Adrenal gland (tissue), 12 donors: ENCODE data around the gene BLVRB. TPM values are rescaled to one million over a fixed set of nuclear protein-coding genes. Genes with fewer than 3 reads are reported as not detected.

Experiments used
- DNase-seq, 7 donors: peaks; one replicate each; pipeline ENCODE4 v3.0.0-alpha.2; 2019 to 2020
- H3K27ac ChIP-seq, 5 donors: fragments of 200-600 bp; sonication (generic) in 4 of 5; 1 replicate in 3 of 5; 2 replicates in 2 of 5; pipeline versions ENCODE4 v1.5.1 to v1.8.0; 2016 to 2020; ENCODE audit warnings: mild to moderate bottlenecking in 1 of 5
- H3K27me3 ChIP-seq: fragments of 200-600 bp; 2 replicates; pipeline ENCODE4 v1.8.0; 2021
- H3K36me3 ChIP-seq, 2 donors: fragments of 200-600 bp; replicated peaks in 1 of 2; 1 replicate in 1 of 2; 2 replicates in 1 of 2; pipeline versions ENCODE4 v1.5.1 to v1.8.0; 2018 to 2022
- H3K4me1 ChIP-seq, 2 donors: fragments of 200-600 bp; replicated peaks in 1 of 2; 1 replicate in 1 of 2; 2 replicates in 1 of 2; pipeline versions ENCODE4 v1.5.1 to v1.8.0; 2018 to 2021
- H3K4me3 ChIP-seq, 4 donors: fragments of 200-600 bp; sonication (generic) in 3 of 4; one replicate each; pipeline ENCODE4 v1.5.1; 2016 to 2018
- H3K9me3 ChIP-seq, 3 donors: fragments of 200-600 bp; sonication (generic) in 1 of 3; replicated peaks in 1 of 3; 1 replicate in 2 of 3; 2 replicates in 1 of 3; pipeline versions ENCODE4 v1.5.1 to v1.8.0; 2016 to 2021
- POLR2A ChIP-seq, 2 donors: fragments of 450-650 bp; IDR thresholded peaks; one replicate each; pipeline ENCODE4 v1.6.1; 2017; ENCODE audit warnings: antibody characterized with exemption in 2 of 2, mild to moderate bottlenecking in 2 of 2, moderate library complexity in 1 of 2
- WGBS, 4 donors: extraction: QIAGEN DNeasy Blood & Tissue Kit in 2 of 4; methylation state at CpG; one replicate each; pipeline versions ENCODE4 v1.1.5 to v1.1.7; 2013 to 2017; 5-methylcytosine and 5-hydroxymethylcytosine counted together
- intact Hi-C, 2 donors: fragments of 100-400 bp; cut with DNase I; formaldehyde crosslinking; loops; one replicate each; pipeline versions ENCODE4 v1.14.1 to v1.15.0; 2022 to 2023
- polyA plus RNA-seq, 3 donors: library from polyadenylated mRNA; stranded (reverse); fragments of 200-250 nt in 2 of 3; fragments of 350-450 nt in 1 of 3; fragmentation: Illumina TruSeq in 1 of 3; extraction: RNeasy Lipid Tissue Mini Kit (QIAGEN cat#74804) in 1 of 3; gene quantifications; one replicate each; pipeline ENCODE4 v1.2.3, GENCODE V29; 2013 to 2014
- total RNA-seq, 9 donors: library from RNA; depleted of rRNA in 4 of 9; stranded (reverse); fragments of >200 nt in 4 of 9; fragments of 120-200 nt in 1 of 9; fragmentation: NEBNext Ultra II Directional in 1 of 9; extraction: Animal tissue kit (Norgen Biotek cat#: 25700) in 1 of 9; gene quantifications; one replicate each; pipeline versions ENCODE4 v1.1.0 to v1.2.4, GENCODE V29; 2013 to 2023
- TF ChIP-seq, protein P1 (sequence below), 6 experiments: fragments of 450-650 bp in 4 of 6; fragments of 200-600 bp in 2 of 6; sonication (generic) in 1 of 6; IDR thresholded peaks; 1 replicate in 5 of 6; 2 replicates in 1 of 6; pipeline versions ENCODE4 v1.5.1 to v1.8.0; 2016 to 2021; ENCODE audit warnings: antibody characterized with exemption in 6 of 6, mild to moderate bottlenecking in 2 of 6, moderate library complexity in 1 of 6
- donor health status: healthy with polysubstance abuse.
- donor health status: Bipolar disorder and iron deficiency.
- donor health status: DM: yes; HTN: yes; CAD: no.
- donor health status: DM: no; HTN: no; CAD: no.
- donor health status: DM: no; HTN: no; CAD: no.
- donor health status: DM: yes; HTN: yes; CAD: no.

The BLVRB gene
- total and polyA plus RNA-seq, 12 donors = 53.8 to 303 (median 123) TPM

DNA sequence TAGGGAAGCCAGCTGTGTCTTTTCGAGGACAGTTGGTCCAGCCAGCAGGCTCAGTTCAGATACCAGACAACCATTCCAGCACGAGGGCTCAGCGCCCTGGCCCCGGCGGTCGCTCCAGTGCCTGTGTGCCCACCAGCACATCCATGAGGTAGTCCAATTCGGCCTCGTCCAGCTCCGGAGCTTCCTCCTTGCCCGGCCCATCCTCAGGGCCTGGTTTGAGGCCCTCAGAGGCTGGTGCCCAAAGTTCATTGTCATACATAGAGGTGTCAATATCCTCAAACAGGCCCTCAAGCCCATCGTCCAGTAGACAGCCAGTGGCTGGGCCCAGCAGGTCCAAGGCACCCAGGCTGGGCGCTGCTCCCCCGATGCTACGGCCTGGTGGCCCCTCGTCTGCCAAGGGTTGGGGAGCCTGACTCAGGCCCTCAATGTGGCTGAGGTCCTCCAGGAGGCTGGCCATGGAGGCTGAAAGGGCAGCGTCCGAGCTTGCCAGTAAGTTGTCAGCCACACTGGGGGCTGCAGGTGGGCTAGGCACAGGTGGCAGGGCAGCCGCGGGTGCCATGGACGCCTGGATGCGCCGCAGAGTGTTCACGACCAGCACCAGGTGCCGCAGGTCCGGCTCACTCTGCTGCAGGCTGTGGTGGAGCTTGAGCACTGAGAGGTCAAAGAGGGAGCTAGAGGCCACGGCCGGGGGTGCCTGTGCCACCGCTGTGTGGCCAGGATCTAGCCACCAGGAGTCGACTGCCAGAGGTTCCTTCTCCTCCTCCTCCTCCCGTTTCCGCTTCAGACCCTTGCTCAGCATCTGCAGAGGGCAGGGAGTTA is 42.6 kb downstream of the BLVRB start:
- TF ChIP-seq POLR2A (IDR thresholded peaks at IDR 0.05) = no peak
- TF ChIP-seq, protein P1, sequence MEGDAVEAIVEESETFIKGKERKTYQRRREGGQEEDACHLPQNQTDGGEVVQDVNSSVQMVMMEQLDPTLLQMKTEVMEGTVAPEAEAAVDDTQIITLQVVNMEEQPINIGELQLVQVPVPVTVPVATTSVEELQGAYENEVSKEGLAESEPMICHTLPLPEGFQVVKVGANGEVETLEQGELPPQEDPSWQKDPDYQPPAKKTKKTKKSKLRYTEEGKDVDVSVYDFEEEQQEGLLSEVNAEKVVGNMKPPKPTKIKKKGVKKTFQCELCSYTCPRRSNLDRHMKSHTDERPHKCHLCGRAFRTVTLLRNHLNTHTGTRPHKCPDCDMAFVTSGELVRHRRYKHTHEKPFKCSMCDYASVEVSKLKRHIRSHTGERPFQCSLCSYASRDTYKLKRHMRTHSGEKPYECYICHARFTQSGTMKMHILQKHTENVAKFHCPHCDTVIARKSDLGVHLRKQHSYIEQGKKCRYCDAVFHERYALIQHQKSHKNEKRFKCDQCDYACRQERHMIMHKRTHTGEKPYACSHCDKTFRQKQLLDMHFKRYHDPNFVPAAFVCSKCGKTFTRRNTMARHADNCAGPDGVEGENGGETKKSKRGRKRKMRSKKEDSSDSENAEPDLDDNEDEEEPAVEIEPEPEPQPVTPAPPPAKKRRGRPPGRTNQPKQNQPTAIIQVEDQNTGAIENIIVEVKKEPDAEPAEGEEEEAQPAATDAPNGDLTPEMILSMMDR (IDR thresholded peaks at IDR 0.05) = no peak
- Histone ChIP-seq H3K27ac (peak overlapping the region in 2 of 5 donors; percentile 7 to 40), H3K27me3 (no peaks in the 10 kb centered on the region), H3K4me1 (peaks cover 6 to 42% of the 10 kb centered on the region in 2 donors), H3K4me3 (no peak overlapping the region), H3K36me3 (peaks cover 0 to 12% of the 10 kb centered on the region in 2 donors), H3K9me3 (no peaks in the 10 kb centered on the region)
- intact Hi-C loops = no loop called here
- WGBS, 4 donors = 85 to 89% (median 87%) methylated on average over 12 to 31 of the region's 31 CpGs
- no peak for DNase-seq

DNA sequence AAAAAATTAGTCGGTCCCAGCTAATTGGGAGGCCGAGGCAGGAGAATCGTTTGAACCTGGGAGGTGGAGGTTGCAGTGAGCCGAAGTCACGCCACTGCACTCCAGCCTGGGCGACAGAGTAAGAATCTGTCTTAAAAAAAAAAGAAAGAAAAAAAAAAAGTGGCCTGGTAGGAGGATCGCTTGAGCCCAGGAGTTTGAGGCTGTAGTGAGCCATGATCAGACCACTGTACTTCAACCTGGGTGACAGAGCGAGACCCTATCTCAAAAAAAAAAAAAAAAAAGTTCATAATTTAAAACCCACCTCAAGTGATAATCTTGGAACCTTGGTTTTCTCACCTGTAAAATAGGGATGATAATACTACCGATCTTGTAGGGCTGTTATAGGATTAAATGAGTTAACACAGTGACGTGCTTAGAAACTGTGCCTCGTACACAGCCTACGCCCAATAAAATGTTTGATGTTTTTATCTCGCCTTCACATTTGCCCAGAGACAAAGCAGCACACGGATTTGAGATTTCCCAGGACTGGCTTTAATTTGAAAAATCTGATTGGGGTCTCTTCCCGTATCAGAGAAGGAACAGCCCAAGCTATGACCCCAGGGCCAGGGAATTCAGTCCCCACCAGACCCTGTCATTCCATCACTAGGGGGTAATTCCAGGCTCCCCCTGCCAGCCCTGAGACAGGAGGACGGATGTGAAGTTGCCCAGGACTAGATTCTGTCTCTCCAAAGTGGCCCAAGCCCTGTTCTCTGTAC is 43.4 kb downstream of the BLVRB start:
- no peak for DNase-seq
- TF ChIP-seq, protein P1 (IDR thresholded peaks at IDR 0.05) = no peak
- TF ChIP-seq POLR2A (IDR thresholded peaks at IDR 0.05) = no peak
- Histone ChIP-seq H3K4me1 (peaks cover 6 to 43% of the 10 kb centered on the region in 2 donors), H3K4me3 (no peak overlapping the region), H3K27me3 (no peaks in the 10 kb centered on the region), H3K27ac (peak overlapping the region; percentile 94 to 99 (median 98)), H3K9me3 (no peaks in the 10 kb centered on the region), H3K36me3 (peaks cover 0 to 12% of the 10 kb centered on the region in 2 donors)
- intact Hi-C loops = no loop called here
- WGBS, 4 donors = 71 to 82% (median 78%) methylated on average over 16 of the region's 16 CpGs

DNA sequence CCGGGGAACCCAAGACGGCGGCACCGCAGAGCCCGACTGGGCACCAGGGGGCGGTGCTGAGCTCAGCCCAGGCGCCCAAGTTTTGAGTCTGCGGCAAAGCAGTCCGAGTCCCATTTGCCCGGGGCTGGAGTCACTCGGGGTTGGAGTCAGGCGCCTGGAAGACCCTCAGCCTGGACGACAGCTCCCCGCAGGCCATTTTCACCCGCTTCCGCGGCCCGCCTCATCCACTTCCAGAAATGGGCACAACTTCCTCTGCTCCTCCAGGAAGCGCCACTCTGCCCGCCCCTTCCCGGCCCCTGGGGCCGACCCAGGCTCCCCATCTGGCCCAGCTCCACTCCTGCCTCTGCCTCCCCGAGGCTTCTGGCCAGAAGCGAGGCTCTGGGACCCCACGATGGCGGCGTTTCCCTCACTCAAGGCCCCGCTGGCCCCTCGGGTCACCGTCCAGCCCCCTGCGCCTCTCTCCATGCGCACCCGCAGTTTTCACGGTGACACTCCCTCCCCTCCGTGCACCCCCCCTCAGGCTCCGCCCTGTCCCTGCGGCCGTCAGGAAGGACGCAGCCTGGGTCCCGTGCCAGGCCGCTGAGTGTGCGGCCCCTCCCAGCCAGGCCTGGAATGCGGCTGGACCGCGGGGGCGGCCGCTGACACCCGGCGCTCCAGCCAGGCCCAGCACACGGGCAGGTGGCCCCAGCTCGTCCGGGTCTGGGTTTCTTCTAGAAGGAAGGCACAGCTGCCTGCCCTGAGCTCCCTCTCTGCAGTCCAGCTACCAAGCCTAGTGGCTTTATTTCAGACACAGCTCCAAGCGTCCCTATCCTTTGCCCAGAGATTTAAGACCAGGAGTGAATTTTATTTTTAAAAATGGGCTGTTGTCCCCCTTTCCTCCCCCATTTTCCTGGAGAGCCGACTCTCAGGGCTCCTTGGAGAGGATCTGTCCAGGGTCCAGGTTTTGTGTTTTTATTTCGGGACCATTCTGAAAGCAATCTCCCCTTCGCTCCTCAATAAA is 44.5 kb downstream of the BLVRB start:
- WGBS, 4 donors = 2 to 5% (median 3%) methylated on average over 24 to 56 of the region's 56 CpGs
- Histone ChIP-seq H3K36me3 (peaks cover 0 to 12% of the 10 kb centered on the region in 2 donors), H3K4me1 (peaks cover 6 to 47% of the 10 kb centered on the region in 2 donors), H3K9me3 (no peaks in the 10 kb centered on the region), H3K27me3 (no peaks in the 10 kb centered on the region), H3K27ac (peak overlapping the region; percentile 94 to 99 (median 98)), H3K4me3 (peak overlapping the region; percentile 6 to 63 (median 36))
- DNase-seq = peak; percentile 95 to 97 (median 96)
- intact Hi-C loops = no loop called here
- TF ChIP-seq, protein P1 (IDR thresholded peaks at IDR 0.05) = peak; percentile 85 to 95 (median 94)
- peak; percentile 72 to 96 for TF ChIP-seq POLR2A (IDR thresholded peaks at IDR 0.05)
